Measurements from ENCODE around the gene HGFAC.
"Not testable (repeated sequence)": the region's sequence is repeated elsewhere in the genome, so short reads cannot be mapped to it uniquely, and the experiment has no call there.

The HGFAC gene

DNA sequence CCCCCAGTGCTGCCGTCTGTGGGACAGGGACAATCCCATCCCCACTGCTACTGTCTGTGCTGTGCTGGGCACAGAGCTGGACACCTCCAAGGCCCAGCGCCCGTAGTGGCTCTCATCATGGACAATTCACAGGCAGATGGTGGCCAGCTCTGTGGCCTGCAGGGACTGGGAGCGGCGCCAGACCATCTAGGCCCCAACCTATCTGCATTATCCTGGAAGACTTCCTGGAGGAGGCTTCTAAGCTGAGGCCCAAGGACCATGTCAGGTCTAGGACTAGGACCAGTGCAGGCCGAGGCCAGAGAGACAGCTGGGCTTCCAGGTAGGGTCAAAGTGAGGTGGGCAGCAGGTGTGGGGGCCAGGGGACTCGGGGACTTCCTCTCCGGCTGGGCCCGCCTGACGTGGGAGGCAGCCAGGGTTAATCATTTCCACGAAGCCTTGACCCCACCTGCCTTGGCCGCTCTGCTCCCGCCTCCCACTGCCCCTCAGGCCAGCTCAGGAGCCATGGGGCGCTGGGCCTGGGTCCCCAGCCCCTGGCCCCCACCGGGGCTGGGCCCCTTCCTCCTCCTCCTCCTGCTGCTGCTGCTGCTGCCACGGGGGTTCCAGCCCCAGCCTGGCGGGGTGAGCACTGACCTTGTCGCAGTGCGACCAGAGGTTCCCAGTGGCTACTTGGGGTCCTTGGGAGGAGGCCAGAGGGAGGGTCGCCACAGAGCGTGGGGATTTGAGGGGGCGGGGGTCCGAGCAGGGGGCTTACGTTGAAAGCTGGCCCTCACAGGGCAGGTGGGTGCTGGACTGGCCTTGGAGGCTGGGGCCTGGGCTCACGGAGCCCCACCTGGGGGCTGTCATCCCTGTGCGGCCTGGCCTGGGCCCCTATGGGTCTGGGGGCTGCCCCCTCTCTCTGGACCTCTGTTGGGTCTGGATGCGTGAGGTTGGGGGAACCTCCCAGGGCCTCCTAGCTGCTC lies at the start of gene HGFAC:
Gene HGFAC (plus strand): TSS at position 468 of the 959 bp plus-strand sequence. CDS start 34 bp downstream, at position 502.
- DNase-seq, result no peak

DNA sequence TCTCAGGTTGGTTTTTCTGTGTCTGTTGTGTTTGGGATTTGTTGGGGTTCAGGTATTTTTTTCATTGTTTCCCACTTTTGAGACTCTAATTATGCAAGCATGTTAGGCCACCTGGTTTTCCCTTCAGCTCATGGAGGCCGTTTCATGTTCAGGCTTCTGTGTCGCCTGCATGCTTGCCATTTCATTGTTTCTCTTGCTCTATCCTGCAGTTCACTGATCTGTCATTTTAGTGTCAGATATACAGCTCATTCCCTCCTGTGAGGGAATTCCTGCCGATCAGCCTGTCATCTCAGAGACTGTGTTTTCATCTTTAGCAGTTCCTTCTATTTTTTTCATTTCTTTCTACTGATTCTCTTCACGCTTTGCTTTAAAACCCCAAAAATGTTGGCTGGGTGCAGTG lies 49.4 kb upstream of the HGFAC start:
- DNase-seq, result no peak

DNA sequence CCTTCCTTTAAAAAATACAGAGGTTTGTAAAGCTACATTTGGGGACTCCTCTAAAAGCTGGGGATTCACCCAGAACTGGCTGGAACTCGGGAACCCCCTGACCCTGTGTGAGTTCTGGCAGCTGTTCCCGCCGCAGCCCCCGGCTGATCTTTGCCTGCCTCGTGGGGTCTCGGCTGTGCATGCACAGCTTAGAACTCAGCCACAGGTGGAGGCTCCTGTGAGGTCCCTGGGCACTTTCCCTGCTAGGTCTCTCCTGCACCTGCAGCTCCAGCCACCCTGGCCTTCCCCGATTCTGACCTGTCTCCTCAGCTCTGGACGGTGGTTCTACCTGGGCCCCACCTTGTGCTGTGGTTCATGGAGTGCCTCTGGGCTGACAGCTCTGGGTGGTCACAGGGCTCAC lies 48.6 kb upstream of the HGFAC start:
- DNase-seq, result no peak

DNA sequence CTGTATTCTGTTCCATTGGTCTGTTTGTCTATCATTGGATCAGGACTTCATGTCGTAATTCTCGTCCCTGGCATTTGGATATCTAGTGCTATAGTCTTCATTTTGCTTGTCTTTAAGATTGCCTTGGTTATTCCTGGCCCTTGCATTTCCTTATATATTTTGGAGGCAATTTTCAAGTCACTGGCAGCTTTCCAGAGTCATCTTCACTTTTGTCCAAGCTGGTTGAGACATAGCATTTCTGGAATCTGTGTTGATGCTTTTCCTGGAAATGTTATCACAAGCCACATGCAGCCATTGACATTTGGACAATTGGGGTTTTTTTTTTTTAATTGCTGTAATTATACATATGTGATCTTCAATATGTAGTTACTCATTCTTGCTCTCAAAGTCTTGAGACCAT lies 45.2 kb upstream of the HGFAC start:
- DNase-seq, result no peak

DNA sequence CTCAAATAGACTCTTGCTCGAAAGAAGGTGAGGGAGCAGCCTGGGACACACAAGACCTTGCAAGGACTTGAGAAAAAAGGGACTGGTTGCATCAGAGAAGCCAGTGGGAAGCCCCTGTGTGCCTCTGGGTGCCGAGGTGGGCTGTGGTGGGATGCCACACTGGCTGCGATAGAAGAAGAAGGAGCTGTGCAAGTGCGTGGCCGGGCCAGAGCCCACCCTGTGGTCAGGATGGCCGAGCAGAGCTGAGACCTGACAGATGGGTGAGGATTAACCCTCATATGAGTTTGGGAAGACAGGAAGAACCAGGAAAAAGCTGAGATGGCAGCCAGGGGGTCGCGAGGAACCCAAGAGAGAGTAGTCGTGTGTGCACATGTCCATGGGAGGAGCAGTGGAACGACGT lies 44.6 kb upstream of the HGFAC start:
- DNase-seq, result no peak

DNA sequence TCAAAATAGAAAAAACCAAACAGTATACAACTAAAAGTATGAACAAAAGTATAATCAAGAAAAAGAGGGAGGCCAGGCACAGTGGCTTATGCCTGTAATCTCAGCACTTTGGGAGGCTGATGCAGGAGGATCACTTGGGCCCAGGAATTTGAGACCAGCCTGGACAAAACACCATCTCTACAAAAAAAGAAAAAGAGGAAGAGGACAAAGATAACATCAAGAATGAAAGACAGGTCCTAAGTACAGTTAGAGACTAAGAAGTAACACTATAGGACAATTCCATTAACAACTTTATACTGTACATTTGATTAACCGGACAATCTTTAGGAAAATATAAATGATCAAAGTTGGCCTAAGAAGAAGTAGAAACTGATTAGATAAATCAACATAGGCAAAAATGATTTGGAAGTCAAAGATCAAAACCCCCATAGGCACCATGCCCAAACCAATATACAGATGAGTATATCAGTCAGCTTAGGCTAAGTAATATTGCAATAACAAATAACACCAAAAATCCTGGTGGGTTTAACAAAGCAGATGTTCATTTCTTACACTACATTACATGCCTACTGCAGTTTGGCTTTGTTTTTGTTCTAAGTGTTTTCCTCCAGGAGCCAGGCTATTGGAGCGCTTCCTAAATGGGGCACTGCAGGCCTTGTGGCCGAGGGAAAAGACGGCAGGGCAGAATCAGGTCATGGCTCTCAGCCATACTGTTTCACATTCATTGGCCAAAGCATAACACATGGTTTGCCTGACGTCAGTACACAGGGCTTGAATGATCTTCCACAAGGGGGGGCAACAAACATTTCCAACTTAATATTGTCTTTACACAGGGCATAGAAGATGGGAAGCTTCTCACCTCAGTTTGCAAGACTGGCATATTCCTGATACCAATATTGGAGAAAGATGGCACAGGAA lies 42.2 kb upstream of the HGFAC start:
- no peak for DNase-seq

DNA sequence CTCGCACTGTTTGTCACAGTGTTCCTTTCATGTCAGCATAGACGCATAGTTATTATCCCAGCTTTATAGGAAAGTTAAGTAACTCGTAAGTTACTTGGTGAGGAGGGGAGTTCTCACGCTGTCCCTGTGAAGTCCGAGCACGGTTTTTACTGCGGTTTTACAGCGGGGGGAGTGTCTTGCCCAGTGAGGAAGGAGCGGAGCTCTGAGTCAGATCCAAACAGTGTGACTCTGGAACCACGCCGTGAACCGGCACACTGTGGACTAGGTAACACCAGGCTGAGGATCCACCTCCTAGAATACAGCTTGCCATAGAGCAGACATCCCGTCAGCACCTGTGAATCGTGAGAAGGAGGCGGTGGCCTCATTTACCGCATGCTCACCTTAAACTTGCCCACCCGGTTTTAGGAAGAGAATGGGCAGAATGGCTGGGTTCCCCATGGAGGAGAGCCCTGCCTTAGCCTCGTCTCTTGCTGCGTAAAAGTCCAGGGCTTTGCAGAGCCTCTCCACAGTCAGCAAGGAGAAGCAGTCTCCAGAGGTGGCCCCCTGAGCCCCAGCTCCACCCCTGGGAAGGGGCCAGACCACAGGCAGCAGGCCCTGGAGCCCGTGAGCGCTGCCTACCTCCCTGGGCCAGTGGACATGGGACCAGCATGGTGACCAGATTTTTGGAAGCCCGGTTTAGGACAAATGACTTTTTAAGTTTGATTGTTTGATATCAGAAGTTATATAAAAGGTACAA lies 40.2 kb upstream of the HGFAC start:
- DNase-seq, result no peak

DNA sequence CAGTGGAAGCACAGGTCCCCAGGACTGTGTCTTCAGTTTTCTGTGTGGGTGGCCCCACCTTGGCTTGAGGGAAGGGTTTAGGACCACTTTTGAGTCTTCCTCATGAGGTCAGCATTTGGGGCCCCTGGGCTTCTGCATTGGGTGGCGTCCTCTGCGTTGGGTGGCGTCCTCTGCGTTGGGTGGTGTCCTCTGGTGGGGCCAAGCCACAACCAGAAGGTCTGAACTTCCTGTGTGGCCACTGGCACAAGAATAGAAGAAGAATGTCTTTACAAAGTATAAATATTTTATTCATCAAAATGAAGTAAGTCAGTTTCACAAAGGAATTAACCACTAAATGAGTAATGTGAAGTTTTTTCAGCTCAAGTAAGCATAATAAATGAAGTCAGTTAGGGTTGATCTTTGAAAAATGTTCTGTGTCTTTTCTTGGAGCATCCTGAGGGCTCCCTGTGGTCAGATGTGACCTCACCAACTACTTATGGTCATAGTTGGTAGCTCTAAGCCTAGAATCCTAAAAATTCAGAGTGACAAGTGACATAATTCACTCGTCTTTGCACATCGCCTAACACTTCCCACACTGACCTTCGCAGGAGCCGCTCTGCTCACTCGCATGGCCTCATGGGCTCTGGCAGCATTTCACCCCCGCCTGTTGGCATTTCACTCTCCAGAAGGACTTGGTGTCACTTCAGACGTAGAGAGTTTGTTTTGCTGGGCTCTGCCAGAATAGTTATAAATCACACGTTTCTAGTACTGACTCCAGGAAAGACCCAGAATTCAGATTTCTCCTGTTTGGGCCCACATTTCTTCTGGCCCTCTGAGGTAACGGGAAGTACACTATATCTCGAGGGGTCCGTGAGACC lies 39.0 kb upstream of the HGFAC start:
- no peak for DNase-seq

DNA sequence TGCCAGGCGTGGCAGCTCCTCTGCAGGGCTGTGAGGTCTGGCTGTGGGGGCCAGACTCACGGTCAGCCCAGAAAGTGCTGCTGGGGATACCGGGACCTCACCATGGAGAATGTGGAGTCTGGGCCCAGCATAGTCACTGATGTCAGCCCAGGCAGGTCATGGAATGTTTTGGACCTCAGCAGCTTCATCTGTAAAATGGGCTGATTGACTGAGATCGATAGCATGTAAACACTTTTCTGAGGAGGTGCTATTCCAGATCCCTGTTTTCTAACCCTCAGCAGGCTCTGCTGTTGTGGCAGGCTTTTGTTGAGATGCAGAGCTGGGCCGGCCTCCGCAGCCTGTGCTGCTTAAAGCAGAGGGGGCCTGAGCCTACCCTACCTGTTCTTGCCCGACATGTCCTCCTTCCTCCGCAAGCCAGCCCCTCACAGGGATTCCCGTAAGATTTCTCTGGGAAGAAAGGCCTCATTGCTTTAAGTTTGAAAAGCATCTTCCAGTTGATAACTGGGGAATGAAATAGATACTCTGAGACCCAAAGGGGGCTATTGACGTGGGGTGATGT lies 38.3 kb upstream of the HGFAC start:
- DNase-seq, result no peak

DNA sequence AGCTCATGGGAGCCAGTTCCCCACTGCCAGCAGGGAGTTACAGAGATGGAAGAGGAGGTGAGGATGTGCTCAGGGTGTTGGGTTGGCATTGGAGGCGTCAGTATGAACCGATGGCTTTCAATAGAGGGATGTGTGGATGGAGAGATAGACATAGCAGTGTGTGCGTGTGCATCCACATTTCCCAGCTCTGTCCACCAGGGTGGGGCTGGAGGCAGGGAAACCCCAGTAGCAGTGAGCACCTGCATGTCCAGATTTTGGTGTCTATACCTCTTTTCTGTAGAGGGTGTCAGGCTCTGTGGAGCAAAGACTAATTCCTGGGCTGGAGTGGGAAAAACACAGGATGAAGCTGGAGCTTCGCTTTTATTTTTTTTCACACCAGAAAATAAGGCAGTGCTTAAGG lies 37.2 kb upstream of the HGFAC start:
- no peak for DNase-seq

DNA sequence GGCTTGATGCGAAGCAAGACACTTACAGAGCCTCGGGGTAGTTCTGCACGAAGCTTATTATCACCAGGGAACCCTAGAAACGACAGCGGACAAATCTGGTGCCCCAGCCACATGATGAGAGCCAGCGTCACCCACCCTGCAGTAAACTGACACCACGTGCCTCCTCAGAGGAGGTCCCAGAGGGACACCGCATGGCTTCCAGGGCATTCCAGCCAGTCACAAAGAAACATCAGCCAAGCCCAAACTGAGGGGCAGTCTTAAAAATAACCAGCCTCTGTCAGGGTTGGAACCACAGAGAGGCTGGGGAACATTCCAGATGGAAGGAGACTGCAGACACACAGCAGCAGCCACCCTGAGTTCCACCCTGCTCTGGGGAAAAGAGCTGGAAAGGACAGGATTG lies 36.6 kb upstream of the HGFAC start:
- no peak for DNase-seq

DNA sequence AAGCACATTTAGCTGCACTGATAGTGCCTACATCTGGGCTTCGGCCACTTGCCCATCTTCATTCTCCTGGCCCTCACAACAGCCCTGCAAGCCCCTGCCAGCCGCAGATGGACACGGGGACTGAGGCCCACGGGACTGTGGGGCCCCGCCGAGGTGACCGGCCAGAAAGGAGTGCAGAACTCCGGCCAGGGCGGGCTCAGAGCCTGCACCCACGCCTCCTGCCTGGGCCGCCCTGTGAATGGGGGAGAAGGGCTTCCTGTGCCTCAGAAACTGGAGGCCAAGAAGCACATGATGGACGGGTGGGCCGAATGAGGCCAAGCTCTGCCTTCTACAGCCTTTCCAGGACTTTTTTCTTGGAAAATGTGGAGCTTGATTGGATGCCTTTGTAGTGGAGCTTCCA lies 35.7 kb upstream of the HGFAC start:
- no peak for DNase-seq

DNA sequence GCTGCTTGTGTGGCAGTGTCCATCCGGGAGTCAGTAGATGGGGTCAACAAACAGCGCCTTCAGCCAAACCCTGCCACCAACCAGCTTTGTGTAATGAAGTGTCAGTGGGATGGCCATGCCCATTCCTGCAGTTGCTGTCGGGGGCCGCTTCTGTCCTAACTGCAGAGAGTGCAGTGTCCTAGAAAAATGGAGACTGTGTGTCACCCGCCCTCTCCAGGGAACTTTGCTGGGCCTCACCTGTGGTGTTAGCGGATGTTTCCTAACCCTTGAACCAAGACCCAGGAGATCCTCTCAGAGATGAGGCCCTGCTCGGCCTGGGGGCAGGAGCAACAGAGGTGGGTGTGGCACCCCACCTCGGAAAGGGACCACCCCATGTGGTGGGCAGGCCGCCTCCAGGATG lies 35.3 kb upstream of the HGFAC start:
- DNase-seq, result no peak

DNA sequence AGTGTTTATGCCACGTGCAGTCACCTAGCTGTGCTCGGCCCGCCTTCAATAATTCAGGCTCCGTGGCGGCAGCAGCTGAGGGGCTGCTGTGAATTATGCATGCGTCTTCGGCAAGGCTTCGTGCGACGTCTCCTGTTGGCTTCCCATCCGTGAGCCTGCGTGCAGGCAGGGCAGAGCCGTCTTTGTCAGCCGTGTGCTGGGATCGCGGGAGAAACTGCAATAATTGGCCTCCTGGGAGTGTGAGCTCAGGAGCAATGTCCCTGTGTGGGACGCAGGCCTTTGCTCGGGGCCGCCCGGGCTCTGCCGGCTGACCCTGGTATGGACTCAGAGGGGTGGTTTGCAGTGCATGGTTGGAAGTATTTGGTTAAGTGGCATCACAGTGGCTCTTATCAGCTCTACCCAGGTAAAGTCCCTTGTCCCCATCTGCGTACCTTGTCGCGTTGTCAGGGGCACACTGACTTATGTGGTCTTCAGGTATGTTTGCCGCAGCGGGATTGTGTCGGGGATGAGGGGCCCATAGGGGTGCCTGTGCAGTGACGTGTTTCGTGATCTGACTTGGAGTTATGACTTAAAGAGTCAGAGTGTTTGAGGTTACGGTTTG lies 34.5 kb upstream of the HGFAC start:
- DNase-seq, result no peak

DNA sequence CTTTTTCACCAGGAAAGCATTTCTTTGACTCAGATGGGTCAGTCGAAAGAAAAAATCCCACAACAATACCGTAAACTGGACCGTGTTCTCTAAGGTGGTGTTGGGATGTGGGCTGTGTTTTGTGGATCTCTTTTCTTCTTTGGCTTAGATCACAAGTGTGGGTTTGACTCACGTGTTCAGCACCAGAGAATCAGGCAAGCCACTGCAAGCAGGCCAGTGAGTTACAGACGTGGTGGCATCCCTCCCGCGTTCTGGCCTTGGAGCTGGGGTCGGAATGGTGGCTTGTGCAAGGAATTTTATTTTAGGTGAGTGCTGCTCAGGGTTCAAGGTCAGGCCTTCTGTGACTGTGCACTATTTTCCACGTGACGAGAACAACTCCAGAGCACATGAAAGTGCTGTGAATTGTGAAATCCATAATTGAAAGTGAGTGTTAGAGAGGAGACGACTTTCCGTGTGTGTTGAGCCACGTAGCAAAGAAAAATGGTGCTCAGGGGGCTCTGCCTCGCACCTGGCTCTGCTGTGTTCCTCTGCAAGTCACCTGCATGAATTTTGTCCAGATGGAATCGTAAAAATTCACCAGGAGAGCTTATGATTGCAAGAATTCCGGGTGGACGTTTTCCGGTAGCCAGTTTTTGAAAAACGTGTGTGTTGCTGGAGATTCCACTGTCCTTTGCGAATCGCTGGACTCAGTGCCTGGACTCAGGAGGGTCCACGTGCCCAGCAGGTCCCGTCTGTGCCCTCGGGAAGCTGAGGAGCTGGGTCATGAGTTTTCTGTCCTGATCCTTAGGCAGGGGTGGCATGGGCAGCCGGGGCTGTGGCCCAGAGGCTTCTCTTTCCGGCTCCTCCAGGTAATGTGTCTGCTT lies 33.6 kb upstream of the HGFAC start:
- no peak for DNase-seq

DNA sequence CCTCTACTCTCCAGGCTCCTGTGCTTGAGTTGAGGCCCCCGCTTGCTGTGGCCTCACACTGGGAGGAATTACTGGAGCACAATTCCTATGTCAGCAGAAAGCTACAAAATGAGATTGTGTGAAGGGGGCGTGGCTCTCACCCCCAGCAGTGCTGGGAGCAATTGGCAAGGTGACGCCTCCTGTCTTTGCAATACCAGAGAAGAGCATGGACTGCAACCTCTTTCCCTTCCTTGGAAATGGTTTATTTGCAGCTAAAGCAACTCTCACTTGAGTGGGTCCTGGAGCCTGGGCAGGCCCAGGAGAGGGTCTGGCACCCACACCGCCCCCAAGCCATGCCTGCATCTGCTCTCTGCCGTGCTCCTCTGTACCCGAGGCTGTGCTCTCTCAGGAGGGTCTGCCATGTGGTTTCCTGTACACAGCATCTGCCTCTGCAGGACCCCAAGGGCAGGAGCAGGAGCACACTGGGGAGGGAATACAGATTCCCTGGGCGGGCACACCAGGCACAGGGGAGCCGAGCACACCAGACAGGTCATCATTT lies 32.9 kb upstream of the HGFAC start:
- no peak for DNase-seq

DNA sequence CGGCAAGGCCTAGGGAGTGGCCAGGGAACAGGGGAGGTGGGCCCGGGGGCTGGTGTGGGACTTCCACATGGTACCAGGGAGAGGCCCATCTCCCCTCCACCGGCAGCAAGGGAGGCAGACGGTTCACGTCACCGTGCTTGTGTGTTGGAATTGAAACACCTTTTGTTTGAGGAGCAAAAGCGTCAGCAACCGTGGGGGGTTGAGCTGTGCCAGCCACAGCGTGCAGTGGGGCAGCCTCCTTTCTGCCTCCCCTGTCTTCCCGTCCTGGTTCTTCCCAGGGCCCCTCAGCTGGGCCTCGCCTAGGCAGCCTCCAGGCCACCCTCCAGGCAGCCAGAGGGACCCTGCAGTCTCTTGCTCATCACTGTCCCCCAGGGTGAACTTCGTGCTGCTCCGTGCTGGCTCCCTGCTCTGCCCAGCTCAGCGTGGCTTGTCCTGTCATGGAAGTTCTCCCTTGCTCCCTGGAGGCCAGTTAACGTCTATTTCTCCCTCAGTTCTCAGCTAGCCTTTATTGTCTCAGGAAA lies 32.1 kb upstream of the HGFAC start:
- no peak for DNase-seq

DNA sequence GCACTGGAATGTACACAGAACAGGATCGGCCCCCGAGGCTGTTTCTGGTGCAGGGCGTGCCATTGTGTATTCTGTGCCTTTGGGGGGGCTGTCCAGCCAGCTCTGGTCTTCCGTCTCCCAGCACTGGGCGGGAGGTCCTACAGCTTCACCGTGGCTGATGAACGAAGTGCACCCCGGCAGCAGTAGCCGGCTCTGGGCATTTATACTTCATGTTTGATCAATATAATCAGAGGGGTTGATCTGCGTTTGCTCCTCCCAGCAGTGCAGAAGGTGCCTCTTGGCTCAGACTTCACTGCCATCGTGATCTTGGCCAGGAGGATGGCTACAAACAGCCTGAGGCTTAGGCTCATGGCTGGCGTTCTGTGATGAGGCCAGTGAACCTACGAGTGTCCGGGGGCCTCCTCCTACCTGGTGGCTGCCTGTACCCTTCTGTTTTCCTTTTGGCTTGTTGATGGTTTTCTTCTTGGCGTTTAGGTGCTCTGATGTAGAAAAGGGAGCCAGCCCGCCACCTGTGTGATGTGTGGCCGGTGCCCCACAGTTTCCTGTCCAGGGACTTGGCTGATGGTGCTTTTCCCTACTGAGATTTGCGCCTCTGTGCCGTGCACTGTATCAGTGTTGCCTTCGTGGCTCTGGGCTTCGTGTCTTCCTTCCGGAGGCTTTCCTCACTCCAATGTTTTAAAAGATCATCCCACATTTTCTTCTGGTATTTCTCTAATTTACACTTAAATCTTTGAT lies 31.2 kb upstream of the HGFAC start:
- no peak for DNase-seq

DNA sequence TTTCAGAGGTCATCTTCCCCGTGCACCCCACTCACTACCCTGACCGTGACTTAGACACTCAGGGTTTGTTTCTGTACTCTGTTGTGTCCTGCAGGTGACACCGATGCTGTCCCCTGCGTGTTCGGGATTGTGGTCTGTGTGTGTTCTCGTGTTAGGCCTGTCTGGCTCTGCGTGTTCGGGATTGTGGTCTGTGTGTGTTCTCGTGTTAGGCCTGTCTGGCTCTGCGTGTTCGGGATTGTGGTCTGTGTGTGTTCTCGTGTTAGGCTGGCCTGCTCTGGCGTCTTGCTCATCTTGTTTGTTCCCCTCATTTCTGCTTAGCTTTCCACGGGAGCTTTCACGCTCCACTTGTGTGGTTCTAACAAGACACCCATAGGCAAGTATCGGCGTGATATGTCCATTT lies 30.6 kb upstream of the HGFAC start:
- not testable (repeated sequence) for DNase-seq
